Esophagus squamous epithelium (tissue), 5 donors: ENCODE measurements around the gene SYP. TPM values are rescaled to one million over a fixed set of nuclear protein-coding genes. Genes with fewer than 3 reads are reported as not detected.

ENCODE experiments used
- DNase-seq: peaks from one replicate; lab custom pipeline; 2025; lab: John Stamatoyannopoulos, UW
- H3K27ac ChIP-seq, 4 donors: fragments of 200-600 bp; sonication (generic); one replicate each; pipeline ENCODE4 v1.5.1; 2016 to 2019; ENCODE audit warnings: mild to moderate bottlenecking in 1 of 4
- H3K27me3 ChIP-seq, 4 donors: fragments of 200-600 bp; sonication (generic); 1 replicate in 3 of 4; 2 replicates in 1 of 4; pipeline versions ENCODE4 v1.5.1 to v1.6.0; 2017 to 2021; ENCODE audit warnings: antibody characterized with exemption in 1 of 4
- H3K36me3 ChIP-seq, 3 donors: fragments of 200-600 bp; sonication (generic); one replicate each; pipeline ENCODE4 v1.5.1; 2016 to 2019
- H3K4me1 ChIP-seq, 3 donors: fragments of 200-600 bp; sonication (generic); one replicate each; pipeline ENCODE4 v1.5.1; 2017 to 2019
- H3K4me3 ChIP-seq, 4 donors: fragments of 200-600 bp; sonication (generic); 1 replicate in 3 of 4; 2 replicates in 1 of 4; pipeline ENCODE4 v1.5.1; 2016 to 2019; ENCODE audit warnings: mild to moderate bottlenecking in 2 of 4, moderate library complexity in 1 of 4
- H3K9me3 ChIP-seq, 3 donors: fragments of 200-600 bp; sonication (generic); one replicate each; pipeline ENCODE4 v1.5.1; 2016 to 2019
- POLR2A ChIP-seq, 4 donors: fragments of 450-650 bp; IDR thresholded peaks; one replicate each; pipeline ENCODE4 v1.6.1; 2017; ENCODE audit warnings: antibody characterized with exemption in 4 of 4, mild to moderate bottlenecking in 4 of 4, moderate library complexity in 3 of 4
- WGBS, 2 donors: methylation state at CpG; one replicate each; pipeline ENCODE4 v1.1.5; 2018; 5-methylcytosine and 5-hydroxymethylcytosine counted together
- intact Hi-C: fragments of 100-400 bp; cut with DNase I; formaldehyde crosslinking; loops from one replicate; pipeline ENCODE4 v1.15.0; 2022
- total RNA-seq, 4 donors: library from RNA; depleted of rRNA; stranded (reverse); fragments of >200 nt; gene quantifications; one replicate each; pipeline ENCODE4 v1.1.0, GENCODE V29; 2016
- TF ChIP-seq, protein P1 (sequence below), 6 experiments: fragments of 450-650 bp in 4 of 6; fragments of 200-600 bp in 2 of 6; sonication (generic) in 2 of 6; IDR thresholded peaks; one replicate each; pipeline ENCODE4 v1.5.1; 2016 to 2019; ENCODE audit warnings: antibody characterized with exemption in 6 of 6, mild to moderate bottlenecking in 4 of 6, moderate library complexity in 4 of 6
- donor health status: DM: yes; HTN: yes; CAD: no.

The SYP gene
- total RNA-seq, 4 donors from 2014 or later, result 0.15 to 0.57 (median 0.37) TPM

DNA sequence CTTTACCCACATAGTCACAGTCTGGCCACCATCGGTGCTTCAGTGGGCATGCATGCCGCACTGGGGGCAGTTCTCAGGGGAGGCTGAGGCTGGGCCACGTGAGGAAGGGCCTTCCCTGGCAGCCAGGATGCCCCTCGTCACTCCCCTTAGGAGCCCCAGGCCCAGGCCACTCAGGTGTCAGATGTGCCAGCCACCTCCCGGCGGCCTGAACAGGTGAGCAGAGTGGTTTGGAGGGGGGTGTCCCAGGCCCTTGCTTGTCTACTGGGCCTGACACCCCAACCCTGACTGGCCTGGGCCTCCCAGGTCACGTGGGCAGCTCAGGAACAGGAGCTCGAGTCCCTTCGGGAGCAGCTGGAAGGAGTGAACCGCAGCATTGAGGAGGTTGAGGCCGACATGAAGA, 47.4 kb upstream of the SYP start:
- H3K9me3 ChIP-seq, result no peaks in the 10 kb centered on the region
- no peak overlapping the region for H3K27ac ChIP-seq
- TF ChIP-seq, protein P1, sequence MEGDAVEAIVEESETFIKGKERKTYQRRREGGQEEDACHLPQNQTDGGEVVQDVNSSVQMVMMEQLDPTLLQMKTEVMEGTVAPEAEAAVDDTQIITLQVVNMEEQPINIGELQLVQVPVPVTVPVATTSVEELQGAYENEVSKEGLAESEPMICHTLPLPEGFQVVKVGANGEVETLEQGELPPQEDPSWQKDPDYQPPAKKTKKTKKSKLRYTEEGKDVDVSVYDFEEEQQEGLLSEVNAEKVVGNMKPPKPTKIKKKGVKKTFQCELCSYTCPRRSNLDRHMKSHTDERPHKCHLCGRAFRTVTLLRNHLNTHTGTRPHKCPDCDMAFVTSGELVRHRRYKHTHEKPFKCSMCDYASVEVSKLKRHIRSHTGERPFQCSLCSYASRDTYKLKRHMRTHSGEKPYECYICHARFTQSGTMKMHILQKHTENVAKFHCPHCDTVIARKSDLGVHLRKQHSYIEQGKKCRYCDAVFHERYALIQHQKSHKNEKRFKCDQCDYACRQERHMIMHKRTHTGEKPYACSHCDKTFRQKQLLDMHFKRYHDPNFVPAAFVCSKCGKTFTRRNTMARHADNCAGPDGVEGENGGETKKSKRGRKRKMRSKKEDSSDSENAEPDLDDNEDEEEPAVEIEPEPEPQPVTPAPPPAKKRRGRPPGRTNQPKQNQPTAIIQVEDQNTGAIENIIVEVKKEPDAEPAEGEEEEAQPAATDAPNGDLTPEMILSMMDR (IDR thresholded peaks at IDR 0.05), result no peak
- TF ChIP-seq POLR2A (IDR thresholded peaks at IDR 0.05), result no peak
- 100% methylated on average over 1 of the region's 11 CpGs for WGBS, 2 donors
- H3K4me3 ChIP-seq, result no peak overlapping the region
- H3K36me3 ChIP-seq, result peaks cover 0 to 76% (median 6%) of the 10 kb centered on the region in 3 donors
- H3K4me1 ChIP-seq, result no peaks in the 10 kb centered on the region
- no peak for DNase-seq
- intact Hi-C loops, result no loop called here
- H3K27me3 ChIP-seq, result no peaks in the 10 kb centered on the region

DNA sequence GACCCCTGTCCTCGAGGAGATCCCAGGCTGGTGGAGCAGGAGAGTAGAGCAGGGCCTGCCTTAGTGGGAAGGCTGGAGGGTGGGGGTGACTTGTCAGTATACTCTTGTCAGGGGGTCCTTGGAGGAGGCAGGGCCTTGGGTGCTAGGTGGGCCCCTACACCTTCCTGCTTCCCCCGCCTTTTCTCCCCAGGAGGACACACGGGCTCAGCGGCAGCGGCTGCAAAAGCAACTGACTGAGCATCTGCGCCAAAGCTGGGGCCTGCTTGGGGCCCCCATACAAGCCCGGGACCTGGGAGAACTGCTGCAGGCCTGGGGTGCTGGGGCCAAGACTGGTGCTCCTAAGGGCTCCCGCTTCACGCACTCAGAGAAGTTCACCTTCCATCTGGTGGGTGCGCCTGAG, 46.5 kb upstream of the SYP start:
- H3K4me1 ChIP-seq, result no peaks in the 10 kb centered on the region
- intact Hi-C loops, result no loop called here
- H3K4me3 ChIP-seq, result no peak overlapping the region
- DNase-seq, result no peak
- no peaks in the 10 kb centered on the region for H3K27me3 ChIP-seq
- H3K27ac ChIP-seq, result no peak overlapping the region
- peaks cover 0 to 84% (median 6%) of the 10 kb centered on the region in 3 donors for H3K36me3 ChIP-seq
- no peaks in the 10 kb centered on the region for H3K9me3 ChIP-seq
- TF ChIP-seq POLR2A (IDR thresholded peaks at IDR 0.05), result no peak
- TF ChIP-seq, protein P1 (IDR thresholded peaks at IDR 0.05), result no peak
- no CpG with 5 or more reads among the region's 10 CpGs for WGBS, 2 donors

DNA sequence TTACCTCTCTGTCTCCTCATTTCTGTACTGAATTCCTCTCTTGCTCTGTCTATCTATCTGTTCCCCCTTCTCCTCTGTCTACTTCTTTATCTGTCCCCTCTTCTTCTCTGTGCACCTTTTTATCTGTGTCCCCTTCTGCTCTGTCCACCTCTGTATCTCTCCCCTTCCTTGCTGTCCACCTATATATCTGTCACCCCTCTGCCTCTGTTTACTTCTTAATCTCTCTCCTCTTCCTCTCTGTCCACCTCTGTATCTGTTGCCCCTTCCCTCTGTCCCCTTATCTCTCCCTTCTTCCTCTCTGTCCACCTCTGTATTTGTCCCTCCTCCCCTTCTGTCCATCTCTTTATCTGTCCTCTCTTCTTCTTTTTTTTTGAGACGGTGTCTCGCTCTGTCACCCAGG, 44.2 kb upstream of the SYP start:
- Histone ChIP-seq H3K27ac (no peak overlapping the region), H3K36me3 (peaks cover 0 to 73% (median 6%) of the 10 kb centered on the region in 3 donors), H3K9me3 (no peaks in the 10 kb centered on the region), H3K4me1 (no peaks in the 10 kb centered on the region), H3K4me3 (no peak overlapping the region), H3K27me3 (no peaks in the 10 kb centered on the region)
- intact Hi-C loops, result no loop called here
- no peak for DNase-seq
- TF ChIP-seq, protein P1 (IDR thresholded peaks at IDR 0.05), result no peak
- WGBS, 2 donors, result 88 to 90% methylated on average over 2 of the region's 2 CpGs

DNA sequence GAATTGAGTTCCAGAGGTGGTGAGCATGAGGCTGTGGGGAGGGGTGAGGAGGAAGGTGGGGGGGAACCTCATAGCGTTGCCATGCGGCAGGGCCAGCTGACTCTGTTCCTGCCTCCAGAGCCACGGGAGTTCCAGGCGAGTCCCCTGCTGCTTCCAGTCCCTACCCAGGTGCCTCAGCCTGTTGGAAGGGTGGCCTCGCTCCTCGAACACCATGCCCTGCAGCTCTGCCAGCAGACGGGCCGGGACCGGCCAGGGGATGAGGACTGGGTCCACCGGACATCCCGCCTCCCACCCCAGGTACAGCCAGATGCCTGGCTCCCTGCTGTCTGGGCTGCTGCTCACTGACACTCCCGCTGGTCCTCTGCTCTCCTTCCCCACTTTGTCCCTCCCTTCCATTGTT, 43.2 kb upstream of the SYP start:
- Histone ChIP-seq H3K4me1 (no peaks in the 10 kb centered on the region), H3K27ac (no peak overlapping the region), H3K36me3 (peaks cover 0 to 62% (median 0%) of the 10 kb centered on the region in 3 donors), H3K4me3 (no peak overlapping the region), H3K9me3 (no peaks in the 10 kb centered on the region), H3K27me3 (no peaks in the 10 kb centered on the region)
- 78 to 86% methylated on average over 1 to 5 of the region's 12 CpGs for WGBS, 2 donors
- intact Hi-C loops, result no loop called here
- no peak for DNase-seq
- no peak for TF ChIP-seq POLR2A (IDR thresholded peaks at IDR 0.05)
- TF ChIP-seq, protein P1 (IDR thresholded peaks at IDR 0.05), result no peak

DNA sequence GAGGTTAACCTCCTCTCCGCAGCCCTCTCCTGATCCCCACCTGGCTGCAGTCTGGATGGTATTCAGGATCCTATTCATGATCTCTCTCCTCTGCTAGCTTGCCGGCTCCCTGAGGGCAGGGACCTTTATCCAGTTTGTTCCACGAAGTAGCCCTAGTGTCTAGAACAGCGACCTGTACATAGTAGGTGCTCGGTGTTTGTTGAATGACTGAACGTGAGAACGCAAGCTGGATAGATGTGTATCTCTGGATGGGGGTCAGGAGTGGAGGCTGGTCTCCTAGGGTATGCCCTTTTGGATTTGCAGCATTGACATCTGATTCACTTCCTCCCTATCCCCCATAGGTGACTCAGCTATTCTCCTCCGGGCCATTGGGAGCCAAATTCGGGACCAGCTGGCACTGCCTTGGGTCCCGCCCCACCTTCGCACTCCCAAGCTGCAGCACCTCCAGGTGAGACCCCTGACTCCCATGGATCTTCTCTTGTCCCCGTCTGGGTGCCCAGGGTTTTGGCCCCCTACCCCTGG, 42.6 kb upstream of the SYP start:
- no peaks in the 10 kb centered on the region for H3K27me3 ChIP-seq
- no peaks in the 10 kb centered on the region for H3K9me3 ChIP-seq
- no peak overlapping the region for H3K27ac ChIP-seq
- intact Hi-C loops, result no loop called here
- TF ChIP-seq POLR2A (IDR thresholded peaks at IDR 0.05), result no peak
- TF ChIP-seq, protein P1 (IDR thresholded peaks at IDR 0.05), result no peak
- H3K4me3 ChIP-seq, result no peak overlapping the region
- no peaks in the 10 kb centered on the region for H3K4me1 ChIP-seq
- H3K36me3 ChIP-seq, result peaks cover 0 to 57% (median 0%) of the 10 kb centered on the region in 3 donors
- 70 to 79% methylated on average over 3 to 9 of the region's 12 CpGs for WGBS, 2 donors
- DNase-seq, result no peak
